ENCODE data around the gene TRIM69.
"Not testable (repeated sequence)": the region's sequence is repeated elsewhere in the genome, so short reads cannot be mapped to it uniquely, and the experiment has no call there.

The TRIM69 gene

DNA sequence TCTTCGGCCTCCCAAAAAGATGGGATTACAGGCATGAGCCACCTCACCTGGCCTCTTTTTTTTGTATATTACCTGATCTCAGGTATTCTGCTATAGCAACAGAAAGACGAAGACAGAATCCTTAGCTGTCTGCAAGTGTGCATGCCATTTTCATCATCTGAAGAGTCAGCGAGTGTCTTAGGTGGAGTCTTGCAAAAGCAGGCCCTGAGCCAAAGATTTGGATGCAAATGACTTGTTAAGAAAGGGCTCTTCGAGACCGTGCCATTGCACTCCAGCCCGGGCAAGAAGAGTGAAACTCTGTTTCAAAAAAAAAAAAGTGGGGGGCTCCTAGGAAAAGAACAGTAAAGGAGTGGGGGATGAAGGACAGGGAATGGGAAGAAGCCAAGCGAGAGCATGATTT lies 10.2 kb upstream of the TRIM69 start:
- peak overlapping the region; percentile 85 to 88 for H3K4me3 Mint-ChIP-seq
- peak overlapping the region; percentile 97 for H3K27ac Mint-ChIP-seq
- no peak for ATAC-seq (replicated peaks)
- no peaks in the 10 kb centered on the region for H3K27me3 Mint-ChIP-seq
- DNase-seq, result no peak
- H3K4me1 Mint-ChIP-seq, result peaks cover 35 to 65% of the 10 kb centered on the region in 2 donors
- H3K36me3 Mint-ChIP-seq, result peaks cover 3 to 7% of the 10 kb centered on the region in 2 donors
- no peaks in the 10 kb centered on the region for H3K9me3 Mint-ChIP-seq

DNA sequence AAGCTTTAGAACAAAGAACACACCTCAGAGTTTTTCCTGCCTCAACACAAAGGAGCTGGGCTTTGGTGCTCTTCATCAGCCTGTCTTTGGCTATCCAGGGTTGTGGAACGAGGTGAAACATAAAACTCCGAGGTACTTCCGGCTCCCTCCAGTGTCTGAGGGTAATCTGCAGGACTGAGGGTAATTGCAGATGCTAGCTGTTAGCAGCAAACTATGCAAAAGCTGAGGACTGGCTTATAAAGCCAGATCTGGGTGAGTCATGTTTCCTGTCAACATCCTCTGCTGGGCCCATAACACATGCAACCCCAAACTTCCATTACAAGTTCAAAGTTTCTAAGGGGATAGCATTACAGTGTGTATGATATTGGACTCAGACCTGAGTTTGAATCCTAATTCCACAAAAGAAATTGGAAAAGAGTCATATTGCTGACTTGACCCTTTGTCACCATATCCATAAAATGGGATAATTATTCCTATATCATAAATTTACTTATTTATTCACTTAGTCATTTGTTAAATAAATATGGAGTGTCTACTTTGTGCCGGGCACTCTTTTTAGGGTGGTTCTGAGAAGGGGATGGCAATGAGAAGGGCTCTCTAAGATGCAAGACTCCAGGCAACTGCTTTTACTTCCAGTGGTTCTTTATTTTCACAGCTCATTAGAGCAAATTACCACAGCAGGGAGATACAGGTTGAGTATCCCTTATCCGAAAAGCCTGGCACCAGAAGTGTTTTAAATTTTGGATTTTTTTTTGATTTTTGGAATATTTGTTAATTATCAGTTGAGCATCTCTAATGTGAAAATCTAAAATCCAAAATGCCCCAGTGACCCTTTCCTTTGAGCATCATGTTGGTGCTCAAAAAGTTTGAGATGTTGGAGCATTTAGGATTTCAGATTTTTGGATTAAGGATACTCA lies 9.5 kb upstream of the TRIM69 start:
- DNase-seq, result peak; percentile 76
- no peaks in the 10 kb centered on the region for H3K9me3 Mint-ChIP-seq
- peak overlapping the region; percentile 85 to 88 for H3K4me3 Mint-ChIP-seq
- peaks cover 7 to 9% of the 10 kb centered on the region in 2 donors for H3K36me3 Mint-ChIP-seq
- peak overlapping the region; percentile 97 for H3K27ac Mint-ChIP-seq
- peaks cover 34 to 64% of the 10 kb centered on the region in 2 donors for H3K4me1 Mint-ChIP-seq
- peak; percentile 59 to 65 for ATAC-seq (replicated peaks)
- H3K27me3 Mint-ChIP-seq, result no peaks in the 10 kb centered on the region

DNA sequence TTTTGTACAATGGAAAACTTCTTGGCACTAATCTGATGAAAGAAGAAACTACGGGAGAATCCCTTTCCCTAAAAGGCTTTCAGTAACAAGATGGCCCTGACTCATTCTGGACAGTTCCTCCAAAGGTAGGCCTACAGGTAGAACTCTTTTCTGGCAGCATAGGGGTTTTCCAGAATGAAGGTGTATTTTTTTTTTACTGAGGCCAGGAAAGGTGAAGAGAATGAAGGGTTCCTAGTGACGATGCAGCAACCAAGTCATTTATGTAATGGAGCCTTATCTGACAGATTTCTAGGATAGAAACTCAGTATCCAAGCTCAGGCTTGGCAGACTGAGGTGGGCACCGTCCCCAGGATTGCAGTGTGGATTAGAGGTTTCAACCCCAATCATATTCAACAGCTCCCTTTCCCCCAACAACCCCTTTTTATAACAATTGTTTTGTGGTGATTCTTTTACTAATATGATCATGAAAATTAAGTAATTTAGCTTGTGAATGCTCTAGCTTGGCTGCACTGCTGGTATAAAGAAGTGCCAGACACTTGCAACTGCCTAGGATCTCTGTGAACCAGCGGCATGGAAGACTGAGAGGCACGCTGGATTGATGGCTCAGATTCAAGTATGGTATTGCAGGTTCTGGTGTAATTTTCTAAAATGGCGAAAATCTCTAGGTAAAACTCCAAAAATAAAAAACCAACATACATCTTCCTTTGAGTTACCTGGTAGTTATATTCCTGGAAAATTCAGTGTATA lies 8.7 kb upstream of the TRIM69 start:
- peaks cover 36 to 57% of the 10 kb centered on the region in 2 donors for H3K4me1 Mint-ChIP-seq
- DNase-seq (peak; percentile 26), ATAC-seq (replicated peaks) (peak in 1 of 2 donors; percentile 3)
- H3K36me3 Mint-ChIP-seq, result peaks cover 11 to 14% of the 10 kb centered on the region in 2 donors
- H3K27ac Mint-ChIP-seq, result peak overlapping the region; percentile 97
- no peaks in the 10 kb centered on the region for H3K9me3 Mint-ChIP-seq
- H3K4me3 Mint-ChIP-seq, result peak overlapping the region; percentile 35 to 46
- no peaks in the 10 kb centered on the region for H3K27me3 Mint-ChIP-seq

DNA sequence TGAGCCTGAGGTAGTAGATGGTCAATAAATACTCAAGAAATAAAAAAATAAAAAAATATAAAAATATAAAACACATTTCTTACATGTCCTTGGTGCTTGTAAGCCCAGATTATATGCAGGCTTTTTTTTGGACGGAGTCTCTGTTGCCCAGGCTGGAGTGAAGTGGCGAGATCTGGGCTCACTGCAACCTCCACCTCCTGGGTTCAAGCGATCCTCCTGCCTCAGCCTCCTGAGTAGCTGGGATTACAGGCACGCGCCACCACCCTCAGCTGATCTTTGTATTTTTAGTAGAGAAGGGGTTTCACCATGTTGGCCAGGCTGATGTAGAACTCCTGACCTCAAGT lies 8.1 kb upstream of the TRIM69 start:
- not testable (repeated sequence) for ATAC-seq (replicated peaks); H3K27me3 Mint-ChIP-seq; H3K9me3 Mint-ChIP-seq; DNase-seq
- Mint-ChIP-seq H3K36me3 (peaks cover 11 to 14% of the 10 kb centered on the region in 2 donors), H3K4me1 (peaks cover 36 to 54% of the 10 kb centered on the region in 2 donors), H3K27ac (peak overlapping the region; percentile 99), H3K4me3 (peak overlapping the region; percentile 99 to 100)

DNA sequence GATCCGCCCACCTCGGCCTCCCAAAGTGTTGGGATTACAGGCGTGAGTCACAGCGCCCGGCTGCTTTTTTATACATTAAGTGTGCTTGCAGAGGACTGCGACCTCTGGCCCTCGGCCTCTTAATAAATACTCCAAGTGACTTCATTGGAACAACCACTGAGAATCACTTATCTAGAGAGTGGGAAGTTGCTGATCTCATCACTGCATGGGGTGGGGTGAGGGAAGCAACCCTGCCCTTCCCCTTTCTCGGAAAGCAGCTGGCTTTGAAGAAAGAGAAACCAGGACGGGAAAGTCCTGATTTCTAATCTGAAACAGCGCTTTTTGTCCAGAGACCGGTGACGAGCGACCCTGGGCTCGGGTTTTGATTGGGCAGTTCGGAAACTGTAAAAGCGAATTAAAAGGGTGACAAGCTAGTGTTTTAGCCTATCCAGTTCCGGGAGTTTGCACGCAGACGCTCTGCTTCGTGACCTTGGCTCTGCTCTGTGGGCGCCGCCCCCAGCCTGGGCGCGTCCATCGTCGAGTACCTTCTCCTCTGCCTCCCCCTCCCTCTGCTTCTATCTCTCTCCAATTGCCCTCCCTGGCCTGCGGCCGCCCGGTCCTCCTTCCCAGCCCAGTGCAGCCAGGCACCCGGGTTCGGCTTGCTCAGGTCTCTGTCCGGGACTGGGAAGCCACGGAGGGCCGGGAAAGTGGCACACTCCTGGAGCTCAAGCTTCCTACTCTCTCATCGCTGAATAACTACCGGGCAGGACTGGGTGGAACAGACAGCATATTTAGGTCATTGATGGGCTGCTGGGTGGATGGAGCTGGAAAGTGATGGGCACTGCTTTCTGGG lies 7.5 kb upstream of the TRIM69 start:
- Mint-ChIP-seq H3K4me3 (peak overlapping the region; percentile 99 to 100), H3K27me3 (no peaks in the 10 kb centered on the region), H3K4me1 (peaks cover 35 to 52% of the 10 kb centered on the region in 2 donors), H3K27ac (peak overlapping the region; percentile 99), H3K36me3 (peaks cover 14 to 15% of the 10 kb centered on the region in 2 donors), H3K9me3 (no peaks in the 10 kb centered on the region)
- peak; percentile 96 for DNase-seq
- peak; percentile 75 to 76 for ATAC-seq (replicated peaks)

DNA sequence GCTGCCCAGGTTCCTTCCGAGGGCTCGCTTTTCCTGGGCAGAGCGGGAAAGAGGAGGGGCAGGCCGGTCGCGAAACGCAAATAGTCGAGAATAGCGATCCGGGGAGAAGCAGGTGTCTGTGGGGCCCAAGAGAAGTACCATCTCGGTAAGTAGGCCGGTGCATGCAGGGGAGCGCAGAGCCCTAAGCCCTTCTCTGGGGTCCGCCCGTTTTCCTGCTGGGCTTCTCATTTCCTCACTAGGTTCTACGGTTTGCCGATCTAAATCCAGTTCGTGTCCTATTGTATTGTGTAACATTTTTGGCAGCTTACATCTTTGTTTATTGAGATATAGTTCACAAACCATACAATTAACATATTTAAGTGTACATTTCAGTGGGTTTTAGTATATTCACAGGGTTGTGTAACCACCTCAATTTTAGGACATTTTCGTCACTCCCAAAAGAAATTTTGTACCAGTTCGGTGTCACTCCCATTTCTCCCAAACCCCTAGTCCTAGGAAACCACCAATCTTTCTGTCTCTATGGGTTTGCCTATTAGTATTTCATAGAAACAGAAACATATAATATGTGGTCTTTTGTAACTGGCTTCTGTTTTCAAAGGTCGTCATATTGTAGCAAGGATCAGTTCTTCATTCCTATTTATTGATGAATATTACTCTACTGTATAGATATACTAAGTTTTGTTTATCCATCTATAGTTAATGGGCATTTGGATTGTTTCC lies 6.8 kb upstream of the TRIM69 start:
- H3K36me3 Mint-ChIP-seq, result peaks cover 15 to 16% of the 10 kb centered on the region in 2 donors
- peak overlapping the region; percentile 99 for H3K27ac Mint-ChIP-seq
- DNase-seq, result no peak
- H3K4me3 Mint-ChIP-seq, result peak overlapping the region; percentile 99 to 100
- H3K9me3 Mint-ChIP-seq, result no peaks in the 10 kb centered on the region
- no peaks in the 10 kb centered on the region for H3K27me3 Mint-ChIP-seq
- H3K4me1 Mint-ChIP-seq, result peaks cover 32 to 50% of the 10 kb centered on the region in 2 donors
- peak in 1 of 2 donors; percentile 4 for ATAC-seq (replicated peaks)

DNA sequence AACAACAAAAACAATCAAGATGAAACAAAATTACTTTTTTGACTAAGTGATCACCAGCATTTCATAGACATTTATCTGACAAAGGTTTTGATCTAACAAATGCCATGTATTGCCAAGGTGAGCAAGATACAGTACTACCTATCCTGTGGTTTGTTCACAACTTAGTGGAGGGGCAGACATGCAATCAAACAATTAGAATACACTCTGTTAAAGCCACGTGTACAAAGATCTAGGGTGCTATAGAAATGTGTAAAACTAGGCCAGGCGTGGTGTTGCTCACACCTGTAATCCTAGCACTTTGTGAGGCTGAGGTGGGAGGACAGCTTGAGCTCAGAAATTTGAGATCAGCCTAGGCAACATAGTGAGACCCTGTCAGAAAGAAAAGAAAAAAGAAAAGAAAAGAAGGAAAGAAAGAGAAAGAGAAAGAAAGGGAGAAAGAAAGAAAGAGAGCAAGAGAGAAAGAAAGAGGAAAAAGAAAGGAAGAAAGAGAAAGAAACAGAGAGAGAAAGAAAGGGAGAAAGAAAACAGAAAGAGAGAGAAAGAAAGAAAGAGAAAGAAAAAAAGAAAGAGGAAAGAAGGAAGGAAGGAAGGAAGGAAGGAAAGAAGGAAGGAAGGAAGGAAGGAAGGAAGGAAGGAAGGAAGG lies 1.4 kb upstream of the TRIM69 start:
- Mint-ChIP-seq H3K27ac (peak overlapping the region; percentile 81), H3K36me3 (peaks cover 11 to 15% of the 10 kb centered on the region in 2 donors), H3K4me3 (peak overlapping the region; percentile 55 to 66), H3K4me1 (peaks cover 27 to 36% of the 10 kb centered on the region in 2 donors), H3K9me3 (no peaks in the 10 kb centered on the region), H3K27me3 (no peaks in the 10 kb centered on the region)
- DNase-seq (no peak), ATAC-seq (replicated peaks) (no peak)

DNA sequence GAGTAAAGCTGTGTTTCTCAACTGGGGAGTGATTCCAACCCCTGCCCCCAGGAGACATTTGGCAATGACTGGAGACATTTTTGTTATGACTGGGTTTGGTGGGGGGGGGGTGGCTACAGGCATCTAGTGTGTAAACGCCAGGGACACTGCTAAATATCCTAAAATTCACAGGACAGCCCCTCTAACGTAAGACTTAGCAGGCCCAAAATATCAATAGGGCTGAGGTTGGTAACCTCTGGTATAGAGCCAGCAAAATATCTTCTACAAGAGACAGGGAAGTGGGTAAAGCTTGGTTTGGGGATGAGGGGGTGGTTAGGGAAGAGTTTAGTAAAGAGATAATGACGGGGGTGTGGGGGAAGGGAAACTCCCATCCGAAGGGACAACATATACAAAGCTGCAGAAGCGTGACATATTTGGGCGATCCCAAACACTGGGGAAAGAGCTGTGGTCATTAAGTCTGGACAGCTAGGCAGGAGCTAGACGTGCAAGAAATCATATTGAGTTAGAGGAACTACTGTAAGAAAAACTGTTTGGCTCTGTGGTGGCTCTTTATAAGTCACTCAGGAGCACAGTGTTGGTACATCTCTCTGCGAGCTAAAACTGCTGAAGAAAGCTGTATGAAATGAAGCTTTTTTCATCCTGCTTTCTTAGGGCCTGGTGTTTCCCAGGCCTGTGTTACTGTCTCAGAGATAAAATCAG lies 697 bp upstream of the TRIM69 start:
- H3K27me3 Mint-ChIP-seq, result no peaks in the 10 kb centered on the region
- ATAC-seq (replicated peaks) (peak; percentile 85 to 89), DNase-seq (peak; percentile 62)
- H3K9me3 Mint-ChIP-seq, result no peaks in the 10 kb centered on the region
- peak overlapping the region; percentile 25 to 66 for H3K4me3 Mint-ChIP-seq
- peaks cover 11 to 15% of the 10 kb centered on the region in 2 donors for H3K36me3 Mint-ChIP-seq
- H3K4me1 Mint-ChIP-seq, result peaks cover 26 to 36% of the 10 kb centered on the region in 2 donors
- peak overlapping the region; percentile 81 for H3K27ac Mint-ChIP-seq

DNA sequence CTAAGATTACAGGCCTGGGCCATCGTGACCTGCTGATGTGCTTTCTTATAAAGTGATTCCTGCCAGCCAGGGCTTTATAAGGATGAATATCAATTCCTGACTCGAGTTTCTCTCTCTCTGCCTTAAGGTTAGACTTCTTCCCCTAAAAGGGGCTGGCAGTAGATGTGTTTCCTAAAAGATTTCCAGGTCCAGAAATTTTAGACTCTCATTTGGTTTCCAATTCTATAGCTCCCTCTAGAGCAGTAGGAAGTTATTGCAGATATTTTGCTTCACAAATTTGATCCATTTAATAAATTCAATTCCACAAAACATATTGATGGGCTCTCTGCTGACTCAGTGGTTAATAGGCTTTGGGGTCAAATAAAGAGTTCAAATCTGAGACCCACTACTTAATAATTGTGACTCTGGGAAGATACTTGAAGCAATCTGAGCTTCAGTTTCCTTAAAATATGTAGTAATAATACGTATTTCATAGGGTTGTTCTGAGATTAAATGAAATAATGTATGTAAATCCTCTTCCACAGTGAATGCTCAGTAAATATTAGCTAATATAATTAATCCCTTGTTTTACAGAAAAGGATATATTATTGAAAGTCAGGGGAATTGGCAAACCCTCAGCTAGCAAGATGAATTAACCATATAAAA lies 2.1 kb downstream of the TRIM69 start:
- no peaks in the 10 kb centered on the region for H3K9me3 Mint-ChIP-seq
- H3K4me3 Mint-ChIP-seq, result no peak overlapping the region
- no peak for DNase-seq
- no peak overlapping the region for H3K27ac Mint-ChIP-seq
- H3K27me3 Mint-ChIP-seq, result no peaks in the 10 kb centered on the region
- peaks cover 17 to 30% of the 10 kb centered on the region in 2 donors for H3K4me1 Mint-ChIP-seq
- ATAC-seq (replicated peaks), result no peak
- peaks cover 2 to 4% of the 10 kb centered on the region in 2 donors for H3K36me3 Mint-ChIP-seq

DNA sequence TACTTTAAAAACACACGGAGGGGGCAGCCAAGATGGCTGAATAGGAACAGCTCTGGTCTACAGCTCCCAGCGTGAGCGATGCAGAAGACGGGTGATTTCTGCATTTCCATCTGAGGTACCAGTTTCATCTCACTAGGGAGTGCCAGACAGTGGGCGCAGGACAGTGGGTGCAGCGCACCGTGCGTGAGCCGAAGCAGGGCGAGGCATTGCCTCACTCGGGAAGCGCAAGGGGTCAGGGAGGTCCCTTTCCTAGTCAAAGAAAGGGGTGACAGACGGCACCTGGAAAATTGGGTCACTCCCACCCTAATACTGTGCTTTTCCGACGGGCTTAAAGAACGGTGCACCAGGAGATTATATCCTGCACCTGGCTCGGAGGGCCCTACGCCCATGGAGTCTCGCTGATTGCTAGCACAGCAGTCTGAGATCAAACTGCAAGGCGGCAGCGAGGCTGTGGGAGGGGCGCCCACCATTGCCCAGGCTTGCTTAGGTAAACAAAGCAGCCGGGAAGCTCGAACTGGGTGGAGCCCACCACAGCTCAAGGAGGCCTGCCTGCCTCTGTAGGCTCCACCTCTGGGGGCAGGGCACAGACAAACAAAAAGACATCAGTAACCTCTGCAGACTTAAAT lies 3.0 kb downstream of the TRIM69 start:
- not testable (repeated sequence) for H3K27ac Mint-ChIP-seq; H3K9me3 Mint-ChIP-seq; DNase-seq; H3K27me3 Mint-ChIP-seq; H3K4me3 Mint-ChIP-seq; ATAC-seq (replicated peaks); H3K36me3 Mint-ChIP-seq
- peaks cover 15 to 24% of the 10 kb centered on the region in 2 donors for H3K4me1 Mint-ChIP-seq

DNA sequence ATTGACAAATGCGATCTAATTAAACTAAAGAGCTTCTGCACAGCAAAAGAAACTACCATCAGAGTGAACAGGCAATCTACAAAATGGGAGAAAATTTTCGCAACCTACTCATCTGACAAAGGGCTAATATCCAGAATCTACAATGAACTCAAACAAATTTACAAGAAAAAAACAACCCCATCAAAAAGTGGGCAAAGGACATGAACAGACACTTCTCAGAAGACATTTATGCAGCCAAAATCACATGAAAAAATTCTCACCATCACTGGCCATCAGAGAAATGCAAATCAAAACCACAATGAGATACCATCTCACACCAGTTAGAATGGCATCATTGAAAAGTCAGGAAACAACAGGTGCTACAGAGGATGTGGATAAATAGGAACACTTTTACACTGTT lies 7.1 kb downstream of the TRIM69 start:
- H3K9me3 Mint-ChIP-seq, H3K27ac Mint-ChIP-seq, DNase-seq: not testable (repeated sequence)

DNA sequence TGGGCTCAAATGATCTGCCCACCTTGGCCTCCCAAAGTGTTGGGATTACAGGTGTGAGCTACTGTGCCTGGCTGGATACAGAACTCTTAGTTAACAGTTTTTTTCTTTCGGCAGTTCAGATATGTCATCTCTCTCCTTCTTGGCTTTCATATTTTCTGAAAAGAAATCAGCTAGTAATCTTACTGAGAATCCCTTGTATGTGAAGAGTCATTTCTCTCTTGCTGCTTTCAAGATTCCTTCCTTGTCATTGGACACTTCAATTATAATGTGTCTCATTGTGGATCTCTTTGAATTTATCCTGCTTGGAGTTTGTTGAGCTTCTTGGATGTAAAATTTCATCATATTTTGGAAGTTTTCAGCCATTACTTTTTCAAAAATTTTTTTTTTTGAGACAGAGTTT lies 17.0 kb downstream of the TRIM69 start:
- H3K36me3 Mint-ChIP-seq, result peaks cover 4 to 17% of the 10 kb centered on the region in 2 donors
- no peak for ATAC-seq (replicated peaks)
- peaks cover 7 to 16% of the 10 kb centered on the region in 2 donors for H3K9me3 Mint-ChIP-seq
- no peak overlapping the region for H3K27ac Mint-ChIP-seq
- no peaks in the 10 kb centered on the region for H3K4me1 Mint-ChIP-seq
- no peaks in the 10 kb centered on the region for H3K27me3 Mint-ChIP-seq
- DNase-seq, result no peak
- H3K4me3 Mint-ChIP-seq, result no peak overlapping the region

More for the DNA sequence above, 7.1 kb downstream of the TRIM69 start:
- not testable (repeated sequence) for H3K4me1 Mint-ChIP-seq; ATAC-seq (replicated peaks); H3K4me3 Mint-ChIP-seq; H3K27me3 Mint-ChIP-seq; H3K36me3 Mint-ChIP-seq
